Endothelial cell of umbilical vein (primary cell): ENCODE measurements around the gene OR6K2. TPM values are rescaled to one million over a fixed set of nuclear protein-coding genes. Genes with fewer than 3 reads are reported as not detected.

Experiments
- BruUV-seq: library from RNA; stranded (reverse); fragments of 400-500 nt; replicated peaks from 2 replicates; lab custom pipeline; 2021; lab: Mats Ljungman, UMichigan
- CTCF ChIA-PET: fragments of 300-600, 350-600 bp; sonication (Branson Sonifier 250); formaldehyde crosslinking; loops from one replicate; lab custom pipeline; 2021; ENCODE audit warnings: antibody characterized with exemption, inconsistent platforms; lab: Charles Lee
- POLR2A ChIA-PET: fragments of 300-600, 350-600 bp; sonication (Branson Sonifier 250); formaldehyde crosslinking; loops from one replicate; lab custom pipeline; 2021; ENCODE audit warnings: antibody characterized with exemption, inconsistent platforms; lab: Charles Lee
- DNase-seq: peaks from one replicate; pipeline ENCODE4 v3.0.0-alpha.2; 2011; ENCODE audit warnings: low read depth, low spot score
- FAIRE-seq: peaks from 2 replicates; lab custom pipeline; 2011; peaks lifted over from hg19 to GRCh38; lab: Jason Lieb, UNC
- H2AFZ ChIP-seq: 2 replicates; pipeline ENCODE4 v1.6.0; 2012; ENCODE audit warnings: low read depth, low read length, control low read depth, inconsistent platforms
- H3K27ac ChIP-seq: 2 replicates; pipeline ENCODE4 v1.5.1; 2011; ENCODE audit warnings: low read depth, mild to moderate bottlenecking, control low read depth, low read length, moderate library complexity; ENCODE audit not compliant: insufficient read depth
- H3K27me3 ChIP-seq, 2 experiments: 2 replicates each; pipeline versions ENCODE4 v1.6.0 to v1.6.1; 2011; ENCODE audit warnings: low read length in 2 of 2, mixed read lengths in 1 of 2; ENCODE audit not compliant: control insufficient read depth in 2 of 2, insufficient read depth in 2 of 2
- H3K36me3 ChIP-seq, 2 experiments: 2 replicates in 1 of 2; 3 replicates in 1 of 2; pipeline ENCODE4 v1.5.1; 2011; ENCODE audit warnings: low read length in 2 of 2, mild to moderate bottlenecking in 1 of 2, moderate library complexity in 1 of 2; ENCODE audit not compliant: control insufficient read depth in 2 of 2, insufficient read depth in 2 of 2; ENCODE audit errors: extremely low read depth in 1 of 2
- H3K4me1 ChIP-seq: 3 replicates; pipeline ENCODE4 v1.5.1; 2011; ENCODE audit warnings: mild to moderate bottlenecking, low read length; ENCODE audit not compliant: control insufficient read depth, insufficient read depth; ENCODE audit errors: extremely low read depth
- H3K4me2 ChIP-seq: 2 replicates; pipeline ENCODE4 v1.6.1; 2011; ENCODE audit warnings: low read length, control low read depth, mixed read lengths; ENCODE audit not compliant: insufficient read depth
- H3K4me3 ChIP-seq, 3 experiments: fragments of 200-600 bp in 1 of 3; sonication (generic), shearing (Covaris generic) in 1 of 3; replicated peaks in 1 of 3; 2 replicates each; pipeline ENCODE4 v1.5.1; 2011 to 2016; ENCODE audit warnings: control low read depth in 3 of 3, low read length in 3 of 3, mild to moderate bottlenecking in 2 of 3, inconsistent platforms in 1 of 3, low read depth in 1 of 3, moderate library complexity in 1 of 3; ENCODE audit not compliant: insufficient read depth in 1 of 3
- H3K79me2 ChIP-seq: 2 replicates; pipeline ENCODE4 v1.6.0; 2012; ENCODE audit warnings: low read length, inconsistent platforms; ENCODE audit not compliant: control insufficient read depth, insufficient read depth
- H3K9ac ChIP-seq: replicated peaks from 2 replicates; pipeline ENCODE3; 2011; ENCODE audit warnings: low read length, control low read depth; ENCODE audit not compliant: insufficient read depth; ENCODE audit errors: extremely low read depth
- H3K9me1 ChIP-seq: replicated peaks from 3 replicates; pipeline ENCODE4 v1.6.0; 2011; ENCODE audit warnings: mild to moderate bottlenecking, low read length; ENCODE audit not compliant: control insufficient read depth, insufficient read depth; ENCODE audit errors: extremely low read depth
- H3K9me3 ChIP-seq: replicated peaks from 2 replicates; pipeline ENCODE4 v1.5.1; 2012; ENCODE audit warnings: low read length, inconsistent platforms; ENCODE audit not compliant: control insufficient read depth, insufficient read depth
- H4K20me1 ChIP-seq: replicated peaks from 2 replicates; pipeline ENCODE3; 2011; ENCODE audit warnings: mild to moderate bottlenecking, low read length; ENCODE audit not compliant: control insufficient read depth, insufficient read depth; ENCODE audit errors: extremely low read depth
- CTCF ChIP-seq, 2 donors: IDR thresholded peaks; 1 replicate in 1 of 2; 2 replicates in 1 of 2; pipeline ENCODE4 v1.5.1; 2011; ENCODE audit warnings: low read length in 2 of 2, mild to moderate bottlenecking in 2 of 2, moderate library complexity in 2 of 2, control low read depth in 1 of 2, inconsistent platforms in 1 of 2, low read depth in 1 of 2; ENCODE audit not compliant: insufficient read depth in 1 of 2; ENCODE audit errors: extremely low read depth in 1 of 2
- EZH2 ChIP-seq: IDR thresholded peaks from 2 replicates; pipeline ENCODE4 v1.6.1; 2012; ENCODE audit warnings: borderline replicate concordance, low read depth, mild to moderate bottlenecking, moderate library complexity, low read length, inconsistent platforms; ENCODE audit not compliant: severe bottlenecking
- FOS ChIP-seq: IDR thresholded peaks from 2 replicates; pipeline ENCODE4 v1.6.1; 2011; ENCODE audit warnings: mild to moderate bottlenecking, low read length, moderate library complexity, borderline replicate concordance; ENCODE audit not compliant: insufficient read depth
- GATA2 ChIP-seq: IDR thresholded peaks from 2 replicates; pipeline ENCODE4 v1.7.0; 2011; ENCODE audit warnings: low read depth, mild to moderate bottlenecking, moderate library complexity, mixed read lengths, low read length; ENCODE audit not compliant: insufficient read length, insufficient read depth
- JUN ChIP-seq: IDR thresholded peaks from 2 replicates; pipeline ENCODE4 v1.6.1; 2011; ENCODE audit warnings: borderline replicate concordance, low read depth; ENCODE audit not compliant: insufficient read length, insufficient read depth
- MAX ChIP-seq: IDR thresholded peaks from 2 replicates; pipeline ENCODE4 v1.6.1; 2011; ENCODE audit not compliant: insufficient read depth, insufficient read length
- MYC ChIP-seq: IDR thresholded peaks from one replicate; pipeline ENCODE4 v1.6.1; 2011; ENCODE audit warnings: mild to moderate bottlenecking, low read depth, low read length
- POLR2A ChIP-seq: IDR thresholded peaks from 2 replicates; pipeline ENCODE4 v1.6.1; 2012; ENCODE audit warnings: low read depth, mild to moderate bottlenecking, control low read depth, low read length
- POLR2AphosphoS5 ChIP-seq: IDR thresholded peaks from 2 replicates; pipeline ENCODE4 v1.6.1; 2012; ENCODE audit warnings: low read depth, mild to moderate bottlenecking, control low read depth, low read length, moderate library complexity; ENCODE audit not compliant: insufficient read depth
- dilution Hi-C: fragments of 300-500 bp; cut with MboI; formaldehyde crosslinking; loops from one replicate; pipeline ENCODE4 v1.15.0; 2019; ENCODE audit warnings: low sequenced_read_pairs; ENCODE audit not compliant: extremely low pct_ligation_motif_present
- intact Hi-C: fragments of 100-400 bp; cut with micrococcal nuclease; formaldehyde crosslinking; loops from one replicate; pipeline ENCODE4 v1.10.0; 2022
- polyA plus RNA-seq, 4 experiments: library from polyadenylated mRNA; depleted of rRNA in 3 of 4; stranded (reverse) in 3 of 4; unstranded in 1 of 4; fragments of >200 nt; gene quantifications; 2 replicates each; pipeline versions ENCODE4 v1.2.1 to v1.2.3, GENCODE V29; 2011 to 2012; ENCODE audit warnings: missing spikeins in 1 of 4
- total RNA-seq: library from RNA; stranded (reverse); gene quantifications from 2 replicates; pipeline ENCODE4 v1.2.3, GENCODE V29; 2021

Gene OR6K2
- total and polyA plus RNA-seq, 2 donors (not counting 3 experiments of a cell fraction or from before 2014, with no cell fraction given), result not detected

GRCh38 chr1:158654571-158654970, 45.9 kb downstream of the OR6K2 start:
- TF ChIP-seq GATA2 (peak; percentile 43), CTCF (IDR thresholded peaks at IDR 0.05; ENCODE audit: extremely low read depth in 1 of 2, insufficient read depth in 1 of 2, low read depth in 1 of 2, low read length in 2 of 2) (no peak), FOS (peak; percentile 39)

GRCh38 chr1:158654086-158654485, 46.4 kb downstream of the OR6K2 start:
- Histone ChIP-seq H3K27ac (no peak overlapping the region), H3K9me1 (no peaks in the 10 kb centered on the region), H3K4me2 (no peak overlapping the region), H3K27me3 (peaks cover 0 to 2% of the 10 kb centered on the region in 2 experiments), H2AFZ (no peak overlapping the region), H3K4me3 (no peak overlapping the region), H3K36me3 (no peaks in the 10 kb centered on the region), H3K9me3 (no peaks in the 10 kb centered on the region), H3K9ac (no peak overlapping the region), H3K4me1 (no peaks in the 10 kb centered on the region), H4K20me1 (no peaks in the 10 kb centered on the region), H3K79me2 (no peaks in the 10 kb centered on the region)
- no peak for TF ChIP-seq POLR2AphosphoS5
- TF ChIP-seq POLR2A, result no peak
- TF ChIP-seq GATA2, result no peak
- TF ChIP-seq MAX, result no peak
- no peak for TF ChIP-seq EZH2
- TF ChIP-seq MYC, result no peak
- no peak for TF ChIP-seq CTCF (IDR thresholded peaks at IDR 0.05; ENCODE audit: extremely low read depth in 1 of 2, insufficient read depth in 1 of 2, low read depth in 1 of 2, low read length in 2 of 2)
- no peak for TF ChIP-seq FOS
- TF ChIP-seq JUN, result no peak
- ChIA-PET POLR2A (no interaction called here), CTCF (no interaction called here)
- intact Hi-C loops (no loop called here), dilution Hi-C loops (no loop called here)
- FAIRE-seq (no peak), DNase-seq (no peak)
- BruUV-seq, result no TSS peak

More at GRCh38 chr1:158654571-158654970, 45.9 kb downstream of the OR6K2 start:
- no peaks in the 10 kb centered on the region for H3K9me3 ChIP-seq
- DNase-seq (peak; percentile 70), FAIRE-seq (peak; percentile 48)
- BruUV-seq, result no TSS peak
- ChIA-PET CTCF (no interaction called here), POLR2A (no interaction called here)
- H4K20me1 ChIP-seq, result no peaks in the 10 kb centered on the region
- H3K4me2 ChIP-seq, result no peak overlapping the region
- no peak overlapping the region for H3K4me3 ChIP-seq
- H3K4me1 ChIP-seq, result no peaks in the 10 kb centered on the region
- H3K79me2 ChIP-seq, result no peaks in the 10 kb centered on the region
- H3K27ac ChIP-seq, result no peak overlapping the region
- H3K27me3 ChIP-seq, result peaks cover 0 to 2% of the 10 kb centered on the region in 2 experiments
- intact Hi-C loops (no loop called here), dilution Hi-C loops (no loop called here)
- no peak overlapping the region for H3K9ac ChIP-seq
- no peaks in the 10 kb centered on the region for H3K36me3 ChIP-seq
- H2AFZ ChIP-seq, result no peak overlapping the region
- H3K9me1 ChIP-seq, result no peaks in the 10 kb centered on the region
